Nasal cavity respiratory epithelium epithelial cell of viscerocranial mucosa (primary cell): ENCODE data around the gene THUMPD2. TPM values are rescaled to one million over a fixed set of nuclear protein-coding genes. Genes with fewer than 3 reads are reported as not detected.

Source experiments
- total RNA-seq: library from RNA; depleted of rRNA; stranded (reverse); fragments of >200 nt; gene quantifications from 2 replicates; pipeline ENCODE4 v1.2.3, GENCODE V29; 2014

The THUMPD2 gene
- 10.3 and 19.4 TPM in 2 replicates for total RNA-seq

GRCh38 chr2:39778775-39779340, at the start of gene THUMPD2:
THUMPD2 (minus strand) TSS chr2:39779258; CDS start chr2:39779239, 19 bp downstream.

Other genes with a start within 250 kb of the THUMPD2 start
- 0.28 and 0.34 TPM in 2 replicates for gene TMEM178A, start 113.3 kb downstream of the THUMPD2 start, total RNA-seq